Heart right ventricle (tissue), 16 donors: ENCODE data around the gene RAPGEF2. TPM values are rescaled to one million over a fixed set of nuclear protein-coding genes. Genes with fewer than 3 reads are reported as not detected.
A peak's percentile ranks its signal among the peaks of the same experiment; 100 is the strongest.

Experiments used
- ATAC-seq, 8 donors: fragments of 200-7000 bp; cut with Tn5 transposase; one replicate each; pipeline ENCODE4 v1.9.1; 2020; ENCODE audit warnings: mild to moderate bottlenecking in 8 of 8, moderate library complexity in 8 of 8, moderate number of reproducible peaks in 1 of 8
- DNase-seq, 2 donors: peaks; one replicate each; pipeline ENCODE4 v3.0.0-alpha.2; 2020
- H3K27ac ChIP-seq, 10 donors: fragments of 200-600 bp; sonication (generic) in 2 of 10; one replicate each; pipeline versions ENCODE4 v1.5.0 to v1.8.0; 2020 to 2022; ENCODE audit warnings: mild to moderate bottlenecking in 3 of 10
- H3K27me3 ChIP-seq, 7 donors: fragments of 200-600 bp; one replicate each; pipeline ENCODE4 v1.8.0; 2021 to 2022; ENCODE audit warnings: mild to moderate bottlenecking in 2 of 7
- H3K36me3 ChIP-seq, 9 donors: fragments of 200-600 bp; sonication (generic) in 1 of 9; one replicate each; pipeline versions ENCODE4 v1.5.0 to v1.8.0; 2020 to 2022; ENCODE audit warnings: mild to moderate bottlenecking in 2 of 9
- H3K4me1 ChIP-seq, 9 donors: fragments of 200-600 bp; sonication (generic) in 1 of 9; one replicate each; pipeline versions ENCODE4 v1.5.0 to v1.8.0; 2020 to 2022; ENCODE audit warnings: mild to moderate bottlenecking in 4 of 9
- H3K4me3 ChIP-seq, 10 donors: fragments of 200-600 bp; sonication (generic) in 2 of 10; one replicate each; pipeline versions ENCODE4 v1.5.0 to v1.8.0; 2020 to 2022; ENCODE audit warnings: mild to moderate bottlenecking in 7 of 10, moderate library complexity in 2 of 10
- H3K9me3 ChIP-seq, 11 donors: fragments of 200-600 bp in 10 of 11; sonication (generic) in 2 of 11; one replicate each; pipeline versions ENCODE4 v1.5.0 to v1.8.0; 2013 to 2022; ENCODE audit warnings: mild to moderate bottlenecking in 2 of 11, control low read depth in 1 of 11, moderate library complexity in 1 of 11
- CTCF ChIP-seq, 9 donors: fragments of 200-600 bp; sonication (generic) in 2 of 9; IDR thresholded peaks; one replicate each; pipeline versions ENCODE4 v1.5.0 to v1.8.0; 2021 to 2022; ENCODE audit warnings: antibody characterized with exemption in 9 of 9, mild to moderate bottlenecking in 5 of 9, moderate library complexity in 1 of 9
- WGBS, 2 donors: extraction: QIAGEN DNeasy Blood & Tissue Kit; methylation state at CpG; one replicate each; pipeline ENCODE4 v1.1.7; 2013; ENCODE audit warnings: inconsistent platforms in 1 of 2; 5-methylcytosine and 5-hydroxymethylcytosine counted together
- intact Hi-C, 10 donors: fragments of 100-400 bp; cut with DNase I; formaldehyde crosslinking; loops; one replicate each; pipeline versions ENCODE4 v1.11.1 to v1.14.2; 2022
- polyA plus RNA-seq, 2 donors: library from polyadenylated mRNA; stranded (reverse); fragments of 200-250 nt; gene quantifications; one replicate each; pipeline ENCODE4 v1.2.3, GENCODE V29; 2013
- total RNA-seq, 10 donors: library from RNA; stranded (reverse); fragmentation: NEBNext Ultra II Directional in 3 of 10; extraction: Animal tissue kit (Norgen Biotek cat#: 25700) in 3 of 10; gene quantifications; one replicate each; pipeline versions ENCODE4 v1.2.1 to v1.2.4, GENCODE V29; 2021 to 2023
- donor health status: Arrhythmogenic right ventricular cardiomyopathy.
- donor health status: ischemic (EF 13 %, LVEDD 7.1; RV severe dilation, severe dysfunction).
- donor health status: healthy with polysubstance abuse.
- donor health status: DM: no; HTN: yes; CAD: no.
- donor health status: DM: no; HTN: no; CAD: no.
- donor health status: ischemic (EF 25% LVEDD 6.9; RV normal size, moderate dysfunction).
- donor health status: ischemic (EF 25% LVEDD 5.7; RV mildly dilated, moderate dysfunction).
- donor health status: healthy.
- donor health status: DM: yes; HTN: yes; CAD: no.
- donor health status: Ischemic cardiomyopathy.
- donor health status: ischemic (EF 35%, LVEDD 5.7; RV mildly dilated, moderate dysfunction).
- donor health status: nonischemic (EF 11% LVEDD 7.7; RV severe dilation, severe dysfunction).
- donor health status: DM: yes; HTN: yes; CAD: no.
- donor health status: PGD.
- donor health status: ischemic (EF 29% LVEDD 5.4; RV normal size, mild dysfunction).
- donor health status: nonischemic (EF 23%, LVEDD 6.1; RV moderate dilation, normal function).

The RAPGEF2 gene
- total and polyA plus RNA-seq, 12 donors, result 9.2 to 68.8 (median 53.7) TPM

GRCh38 chr4:159282329-159282728, 179.4 kb downstream of the RAPGEF2 start:
- Histone ChIP-seq H3K4me1 (peaks cover 0 to 61% (median 32%) of the 10 kb centered on the region in 9 donors), H3K9me3 (peaks cover 0 to 5% (median 0%) of the 10 kb centered on the region in 11 donors), H3K27ac (peak overlapping the region in 4 of 10 donors; percentile 6 to 38 (median 18)), H3K36me3 (no peaks in the 10 kb centered on the region), H3K27me3 (no peaks in the 10 kb centered on the region), H3K4me3 (no peak overlapping the region)
- ATAC-seq, result no peak
- no peak for TF ChIP-seq CTCF (IDR thresholded peaks at IDR 0.05)
- intact Hi-C loops, result no loop called here
- 52 to 53% methylated on average over 5 of the region's 5 CpGs for WGBS, 2 donors
- no peak for DNase-seq

- 72 to 73% methylated on average over 2 of the region's 2 CpGs for WGBS, 2 donors
- Histone ChIP-seq H3K4me3 (no peak overlapping the region), H3K27ac (peak overlapping the region in 5 of 10 donors; percentile 6 to 38 (median 16)), H3K9me3 (no peaks in the 10 kb centered on the region), H3K27me3 (no peaks in the 10 kb centered on the region), H3K4me1 (peaks cover 0 to 61% (median 32%) of the 10 kb centered on the region in 9 donors), H3K36me3 (no peaks in the 10 kb centered on the region)
- ATAC-seq, result no peak
- intact Hi-C loops, result no loop called here
- TF ChIP-seq CTCF (IDR thresholded peaks at IDR 0.05), result no peak
- no peak for DNase-seq
Observed at GRCh38 chr4:159282944-159283343, 180.1 kb downstream of the RAPGEF2 start.

- intact Hi-C loops, result no loop called here
- Histone ChIP-seq H3K4me1 (peaks cover 0 to 61% (median 36%) of the 10 kb centered on the region in 9 donors), H3K36me3 (no peaks in the 10 kb centered on the region), H3K27me3 (no peaks in the 10 kb centered on the region), H3K9me3 (no peaks in the 10 kb centered on the region), H3K27ac (peak overlapping the region in 3 of 10 donors; percentile 25 to 37 (median 32)), H3K4me3 (peak overlapping the region in 2 of 10 donors; percentile 5 to 20)
- ATAC-seq (no peak), DNase-seq (no peak)
- 40 to 58% methylated on average over 1 of the region's 1 CpG for WGBS, 2 donors
- TF ChIP-seq CTCF (IDR thresholded peaks at IDR 0.05), result no peak
Observed at GRCh38 chr4:159283696-159284095, 180.8 kb downstream of the RAPGEF2 start.

- Histone ChIP-seq H3K4me1 (peaks cover 0 to 61% (median 36%) of the 10 kb centered on the region in 9 donors), H3K36me3 (no peaks in the 10 kb centered on the region), H3K27ac (peak overlapping the region in 3 of 10 donors; percentile 25 to 37 (median 32)), H3K9me3 (no peaks in the 10 kb centered on the region), H3K4me3 (peak overlapping the region in 2 of 10 donors; percentile 5 to 20), H3K27me3 (no peaks in the 10 kb centered on the region)
- WGBS, 2 donors, result 61 to 74% methylated on average over 4 of the region's 4 CpGs
- ATAC-seq (peak in 3 of 8 donors; percentile 48 to 69 (median 50)), DNase-seq (no peak)
- intact Hi-C loops, result no loop called here
- TF ChIP-seq CTCF (IDR thresholded peaks at IDR 0.05), result no peak
Observed at GRCh38 chr4:159284113-159284512, 181.2 kb downstream of the RAPGEF2 start.
